Osteocyte (in vitro differentiated cells): Measurements from ENCODE around the gene ADAMTS12. TPM values are rescaled to one million over a fixed set of nuclear protein-coding genes. Genes with fewer than 3 reads are reported as not detected.

Experiments used
- DNase-seq: peaks from one replicate; pipeline ENCODE4 v3.0.0; 2021; ENCODE audit warnings: mixed read lengths; ENCODE audit not compliant: unreplicated experiment; ENCODE audit errors: extremely low spot score
- H3K27ac Mint-ChIP-seq: one replicate; pipeline ENCODE4 v1.8.0; 2021; ENCODE audit warnings: mild to moderate bottlenecking, mixed read lengths; ENCODE audit not compliant: unreplicated experiment
- H3K27me3 Mint-ChIP-seq: one replicate; pipeline ENCODE4 v1.8.0; 2021; ENCODE audit warnings: mixed read lengths; ENCODE audit not compliant: unreplicated experiment
- H3K36me3 Mint-ChIP-seq: one replicate; pipeline ENCODE4 v1.8.0; 2021; ENCODE audit warnings: mixed read lengths; ENCODE audit not compliant: unreplicated experiment
- H3K4me1 Mint-ChIP-seq: one replicate; pipeline ENCODE4 v1.8.0; 2021; ENCODE audit warnings: mixed read lengths; ENCODE audit not compliant: unreplicated experiment
- H3K4me3 Mint-ChIP-seq: one replicate; pipeline ENCODE4 v1.8.0; 2021; ENCODE audit warnings: mild to moderate bottlenecking, moderate library complexity, mixed read lengths; ENCODE audit not compliant: unreplicated experiment
- H3K9me3 Mint-ChIP-seq: one replicate; pipeline ENCODE4 v1.8.0; 2021; ENCODE audit warnings: mixed read lengths; ENCODE audit not compliant: unreplicated experiment
- CTCF ChIP-seq: fragments of 200-600 bp; sonication (generic); IDR thresholded peaks from 2 replicates; pipeline ENCODE4 v1.5.0; 2021; ENCODE audit warnings: antibody characterized with exemption, mild to moderate bottlenecking, moderate library complexity
- total RNA-seq: library from RNA; stranded (reverse); gene quantifications from 2 replicates; pipeline ENCODE4 v1.2.1, GENCODE V29; 2021

Gene ADAMTS12
- total RNA-seq, 1 donor from 2014 or later = 13.9 TPM

GRCh38 chr5:33734537-33734936, 157.3 kb downstream of the ADAMTS12 start:
- Mint-ChIP-seq H3K4me3 (no peak overlapping the region), H3K27me3 (no peaks in the 10 kb centered on the region), H3K9me3 (no peaks in the 10 kb centered on the region), H3K4me1 (peaks cover 21% of the 10 kb centered on the region), H3K36me3 (no peaks in the 10 kb centered on the region), H3K27ac (no peak overlapping the region)
- no peak for DNase-seq
- TF ChIP-seq CTCF = no peak

DNA sequence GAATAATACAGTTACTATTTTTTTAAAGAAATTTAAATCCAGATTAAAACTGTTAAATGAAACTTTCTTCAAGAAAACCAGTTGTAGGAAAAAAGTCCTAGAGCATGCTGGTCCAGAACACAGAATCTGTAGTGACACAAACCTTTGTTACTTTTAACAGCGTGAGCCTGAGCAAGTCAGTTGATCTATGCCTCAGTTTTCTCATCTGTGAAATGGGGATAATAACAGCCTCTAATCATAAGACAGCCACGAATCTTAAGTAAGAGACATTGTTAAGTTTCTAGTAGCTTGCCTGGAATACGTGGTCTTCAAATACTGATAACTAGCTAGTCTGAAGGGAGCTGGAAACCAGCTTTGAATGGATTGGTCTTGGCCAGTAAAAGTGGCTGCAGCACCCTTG, 158.6 kb downstream of the ADAMTS12 start:
- H3K27ac Mint-ChIP-seq = no peak overlapping the region
- H3K9me3 Mint-ChIP-seq = no peaks in the 10 kb centered on the region
- H3K36me3 Mint-ChIP-seq = no peaks in the 10 kb centered on the region
- no peaks in the 10 kb centered on the region for H3K27me3 Mint-ChIP-seq
- no peak overlapping the region for H3K4me3 Mint-ChIP-seq
- peaks cover 21% of the 10 kb centered on the region for H3K4me1 Mint-ChIP-seq
- TF ChIP-seq CTCF = no peak
- DNase-seq = no peak

DNA sequence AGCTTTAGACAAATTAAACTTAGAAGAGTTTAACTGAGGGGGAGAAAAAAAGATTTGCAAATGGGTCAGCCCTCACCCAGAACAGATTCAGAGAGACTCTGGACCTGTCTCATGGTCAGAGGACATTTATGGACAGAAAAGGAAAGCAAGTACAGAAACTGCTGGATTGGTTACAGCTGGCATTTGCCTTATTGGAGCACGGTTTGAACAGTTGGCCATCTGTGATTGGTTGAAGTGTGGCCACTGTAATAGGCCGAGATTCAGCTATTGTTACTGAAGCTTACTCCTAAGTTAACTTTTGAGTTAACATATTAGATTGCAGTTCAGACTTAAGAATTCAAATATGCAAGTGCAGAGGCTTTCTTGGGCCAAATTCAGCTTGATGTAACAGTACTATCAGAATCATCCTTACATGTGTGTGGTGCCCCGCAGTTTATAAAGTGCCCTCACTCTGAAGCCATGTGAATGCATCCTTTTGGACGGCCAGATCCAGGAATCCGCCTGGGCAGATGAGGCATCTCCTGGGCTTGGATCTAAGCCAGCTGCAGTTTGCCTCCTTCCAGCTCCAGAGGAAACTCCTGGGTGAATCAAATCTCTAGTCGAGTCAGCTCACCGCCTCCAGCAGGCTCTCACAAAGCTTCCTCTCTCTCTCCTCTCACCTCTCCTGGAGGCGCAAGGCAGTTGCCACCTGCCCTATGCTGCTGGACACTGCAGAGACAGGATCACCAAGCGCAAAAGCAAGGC, 165.2 kb downstream of the ADAMTS12 start:
- Mint-ChIP-seq H3K27me3 (no peaks in the 10 kb centered on the region), H3K27ac (no peak overlapping the region), H3K4me1 (peaks cover 4% of the 10 kb centered on the region), H3K36me3 (no peaks in the 10 kb centered on the region), H3K9me3 (no peaks in the 10 kb centered on the region), H3K4me3 (no peak overlapping the region)
- no peak for DNase-seq
- no peak for TF ChIP-seq CTCF

- H3K4me1 Mint-ChIP-seq = peaks cover 5% of the 10 kb centered on the region
- no peak overlapping the region for H3K27ac Mint-ChIP-seq
- no peak overlapping the region for H3K4me3 Mint-ChIP-seq
Observed at GRCh38 chr5:33725806-33726205, 166.0 kb downstream of the ADAMTS12 start.

More at GRCh38 chr5:33725806-33726205, 166.0 kb downstream of the ADAMTS12 start:
- no peaks in the 10 kb centered on the region for H3K36me3 Mint-ChIP-seq
- TF ChIP-seq CTCF = no peak
- no peak for DNase-seq
- H3K9me3 Mint-ChIP-seq = no peaks in the 10 kb centered on the region
- H3K27me3 Mint-ChIP-seq = no peaks in the 10 kb centered on the region
